SK-N-SH treated with all-trans-retinoic acid at 6 μM for 48 hours (cell line): Measurements from ENCODE around the gene TPRN.
"Not testable (repeated sequence)": the region's sequence is repeated elsewhere in the genome, so short reads cannot be mapped to it uniquely, and the experiment has no call there.

Experiments
- ATAC-seq: fragments of 200-7000 bp; cut with Tn5 transposase; 3 replicates; pipeline ENCODE4 v1.9.1; 2020; ENCODE audit warnings: mild to moderate bottlenecking, moderate library complexity
- ARNTL ChIP-seq: fragments of 450-650 bp; formaldehyde crosslinking; IDR thresholded peaks from 2 replicates; pipeline ENCODE4 v1.5.0; 2020; ENCODE audit warnings: low read depth, mild to moderate bottlenecking, moderate library complexity, borderline replicate concordance
- CSDC2 ChIP-seq: fragments of 250-450 bp; sonication (Bioruptor Pico); IDR thresholded peaks from 2 replicates; pipeline ENCODE4 v1.5.0; 2020; ENCODE audit warnings: mild to moderate bottlenecking, moderate library complexity
- CSRNP3 ChIP-seq: fragments of 250-450 bp; sonication (Bioruptor Pico); IDR thresholded peaks from 2 replicates; pipeline ENCODE4 v1.5.1; 2021; ENCODE audit warnings: mild to moderate bottlenecking, moderate library complexity
- ESRRG ChIP-seq: fragments of 250-450 bp; sonication (Bioruptor Pico); IDR thresholded peaks from 2 replicates; pipeline ENCODE4 v1.6.1; 2021; ENCODE audit warnings: mild to moderate bottlenecking
- GLIS3 ChIP-seq: fragments of 250-450 bp; sonication (Bioruptor Pico); IDR thresholded peaks from 2 replicates; pipeline ENCODE4 v1.5.0; 2020; ENCODE audit warnings: mild to moderate bottlenecking, moderate library complexity
- ISL1 ChIP-seq: fragments of 250-450 bp; sonication (Bioruptor Pico); IDR thresholded peaks from 2 replicates; pipeline ENCODE4 v2.1.2; 2022; ENCODE audit warnings: mild to moderate bottlenecking, moderate library complexity
- PATZ1 ChIP-seq: fragments of 250-450 bp; sonication (Bioruptor Pico); IDR thresholded peaks from 2 replicates; pipeline ENCODE4 v1.8.0; 2020; ENCODE audit warnings: mild to moderate bottlenecking, moderate library complexity, borderline replicate concordance
- POU6F1 ChIP-seq: fragments of 250-450 bp; sonication (Bioruptor Pico); IDR thresholded peaks from 2 replicates; pipeline ENCODE4 v1.8.0; 2021; ENCODE audit warnings: low read depth, mild to moderate bottlenecking, moderate library complexity, borderline replicate concordance
- PPARA ChIP-seq: fragments of 250-450 bp; sonication (Bioruptor Pico); IDR thresholded peaks from 2 replicates; pipeline ENCODE4 v1.5.0; 2020; ENCODE audit warnings: mild to moderate bottlenecking, borderline replicate concordance
- RARB ChIP-seq: fragments of 250-450 bp; sonication (Bioruptor Pico); IDR thresholded peaks from 2 replicates; pipeline ENCODE4 v1.8.0; 2021; ENCODE audit warnings: mild to moderate bottlenecking, moderate library complexity
- SNAI2 ChIP-seq: fragments of 250-450 bp; sonication (Bioruptor Pico); IDR thresholded peaks from 2 replicates; pipeline ENCODE4 v1.5.0; 2020; ENCODE audit warnings: mild to moderate bottlenecking, moderate library complexity
- TCF4 ChIP-seq: fragments of 250-450 bp; sonication (Bioruptor Pico); IDR thresholded peaks from 2 replicates; pipeline ENCODE4 v1.8.0; 2021; ENCODE audit warnings: mild to moderate bottlenecking, moderate library complexity, borderline replicate concordance
- TOX ChIP-seq: fragments of 250-450 bp; sonication (Bioruptor Pico); IDR thresholded peaks from 2 replicates; pipeline ENCODE4 v1.8.0; 2021; ENCODE audit warnings: mild to moderate bottlenecking, moderate library complexity, borderline replicate concordance
- ZC3H10 ChIP-seq: fragments of 250-450 bp; sonication (Bioruptor Pico); IDR thresholded peaks from 2 replicates; pipeline ENCODE4 v1.5.1; 2021; ENCODE audit warnings: mild to moderate bottlenecking, moderate library complexity
- ZFP30 ChIP-seq: fragments of 450-650 bp; formaldehyde crosslinking; IDR thresholded peaks from 2 replicates; pipeline ENCODE4 v1.5.0; 2022; ENCODE audit warnings: mild to moderate bottlenecking, moderate library complexity
- ZNF565 ChIP-seq: fragments of 450-650 bp; formaldehyde crosslinking; conservative IDR thresholded peaks from 2 replicates; pipeline ENCODE4 v1.5.0; 2020; ENCODE audit warnings: low read depth, mild to moderate bottlenecking, moderate library complexity
- ZNF8 ChIP-seq: fragments of 450-650 bp; formaldehyde crosslinking; IDR thresholded peaks from 2 replicates; pipeline ENCODE4 v1.5.0; 2020; ENCODE audit warnings: mild to moderate bottlenecking, moderate library complexity
- TF ChIP-seq, protein P1 (sequence below): fragments of 250-450 bp; sonication (Bioruptor Pico); IDR thresholded peaks from 2 replicates; pipeline ENCODE4 v1.5.0; 2020; ENCODE audit warnings: mild to moderate bottlenecking, moderate library complexity

TPRN gene

DNA sequence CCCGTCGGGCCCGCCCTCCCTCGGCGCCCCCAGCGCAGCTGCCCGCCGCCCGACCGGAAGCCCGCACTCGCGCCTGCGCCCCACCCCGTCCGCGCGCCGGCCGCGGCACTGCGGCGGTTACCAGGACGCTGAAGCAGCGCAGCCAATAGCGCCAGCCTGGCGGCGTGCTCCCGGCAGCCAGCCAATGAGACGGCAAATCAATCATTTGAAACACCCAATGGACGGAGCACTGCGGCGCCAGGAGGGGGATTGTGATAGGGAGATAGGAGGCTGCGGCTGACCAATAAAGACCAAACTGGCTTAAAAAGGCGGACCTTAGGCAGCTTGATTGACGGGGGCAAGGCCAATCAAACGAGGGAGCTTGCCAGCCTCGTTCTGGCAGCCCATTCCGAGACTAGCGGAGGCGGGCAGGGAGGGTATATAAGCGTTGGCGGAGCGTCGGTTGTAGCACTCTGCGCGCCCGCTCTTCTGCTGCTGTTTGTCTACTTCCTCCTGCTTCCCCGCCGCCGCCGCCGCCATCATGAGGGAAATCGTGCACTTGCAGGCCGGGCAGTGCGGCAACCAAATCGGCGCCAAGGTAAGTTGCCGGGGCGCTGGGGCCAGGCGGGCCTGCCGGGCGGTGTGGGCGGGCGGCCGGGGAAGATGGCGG is 40.4 kb upstream of the TPRN start, which contains the start of gene TUBB4B:
TSS of gene TUBB4B (plus strand) at position 447 of the 649 bp plus-strand sequence. CDS start at position 521, 74 bp downstream.
- TF ChIP-seq GLIS3 (CRISPR knock-in tag) (0 out of 2 replicates have a peak, but pooled peaks have one; percentile 86), PPARA (CRISPR knock-in tag) (no peak), ESRRG (CRISPR knock-in tag) (no peak), CSDC2 (no peak), ZFP30 (no peak), SNAI2 (CRISPR knock-in tag) (no peak), TOX (CRISPR knock-in tag) (no peak), PATZ1 (CRISPR knock-in tag) (no peak), TCF4 (CRISPR knock-in tag) (no peak), ARNTL (no peak), ZC3H10 (CRISPR knock-in tag) (peak; percentile 84)
- TF ChIP-seq, protein P1, sequence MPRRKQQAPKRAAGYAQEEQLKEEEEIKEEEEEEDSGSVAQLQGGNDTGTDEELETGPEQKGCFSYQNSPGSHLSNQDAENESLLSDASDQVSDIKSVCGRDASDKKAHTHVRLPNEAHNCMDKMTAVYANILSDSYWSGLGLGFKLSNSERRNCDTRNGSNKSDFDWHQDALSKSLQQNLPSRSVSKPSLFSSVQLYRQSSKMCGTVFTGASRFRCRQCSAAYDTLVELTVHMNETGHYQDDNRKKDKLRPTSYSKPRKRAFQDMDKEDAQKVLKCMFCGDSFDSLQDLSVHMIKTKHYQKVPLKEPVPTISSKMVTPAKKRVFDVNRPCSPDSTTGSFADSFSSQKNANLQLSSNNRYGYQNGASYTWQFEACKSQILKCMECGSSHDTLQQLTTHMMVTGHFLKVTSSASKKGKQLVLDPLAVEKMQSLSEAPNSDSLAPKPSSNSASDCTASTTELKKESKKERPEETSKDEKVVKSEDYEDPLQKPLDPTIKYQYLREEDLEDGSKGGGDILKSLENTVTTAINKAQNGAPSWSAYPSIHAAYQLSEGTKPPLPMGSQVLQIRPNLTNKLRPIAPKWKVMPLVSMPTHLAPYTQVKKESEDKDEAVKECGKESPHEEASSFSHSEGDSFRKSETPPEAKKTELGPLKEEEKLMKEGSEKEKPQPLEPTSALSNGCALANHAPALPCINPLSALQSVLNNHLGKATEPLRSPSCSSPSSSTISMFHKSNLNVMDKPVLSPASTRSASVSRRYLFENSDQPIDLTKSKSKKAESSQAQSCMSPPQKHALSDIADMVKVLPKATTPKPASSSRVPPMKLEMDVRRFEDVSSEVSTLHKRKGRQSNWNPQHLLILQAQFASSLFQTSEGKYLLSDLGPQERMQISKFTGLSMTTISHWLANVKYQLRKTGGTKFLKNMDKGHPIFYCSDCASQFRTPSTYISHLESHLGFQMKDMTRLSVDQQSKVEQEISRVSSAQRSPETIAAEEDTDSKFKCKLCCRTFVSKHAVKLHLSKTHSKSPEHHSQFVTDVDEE, result 0 out of 2 replicates have a peak, but pooled peaks have one; percentile 28
- ATAC-seq, result peak; percentile 72

- peak; percentile 45 for ATAC-seq
Observed at GRCh38 chr9:137240318-137240840, 39.8 kb upstream of the TPRN start.

GRCh38 chr9:137239541-137240200 is 39.1 kb upstream of the TPRN start:
- ATAC-seq, result not testable (repeated sequence)

More at GRCh38 chr9:137240318-137240840, 39.8 kb upstream of the TPRN start:
- TF ChIP-seq CSDC2, result no peak
- 0 out of 2 replicates have a peak, but pooled peaks have one; percentile 12 for TF ChIP-seq ZNF8

DNA sequence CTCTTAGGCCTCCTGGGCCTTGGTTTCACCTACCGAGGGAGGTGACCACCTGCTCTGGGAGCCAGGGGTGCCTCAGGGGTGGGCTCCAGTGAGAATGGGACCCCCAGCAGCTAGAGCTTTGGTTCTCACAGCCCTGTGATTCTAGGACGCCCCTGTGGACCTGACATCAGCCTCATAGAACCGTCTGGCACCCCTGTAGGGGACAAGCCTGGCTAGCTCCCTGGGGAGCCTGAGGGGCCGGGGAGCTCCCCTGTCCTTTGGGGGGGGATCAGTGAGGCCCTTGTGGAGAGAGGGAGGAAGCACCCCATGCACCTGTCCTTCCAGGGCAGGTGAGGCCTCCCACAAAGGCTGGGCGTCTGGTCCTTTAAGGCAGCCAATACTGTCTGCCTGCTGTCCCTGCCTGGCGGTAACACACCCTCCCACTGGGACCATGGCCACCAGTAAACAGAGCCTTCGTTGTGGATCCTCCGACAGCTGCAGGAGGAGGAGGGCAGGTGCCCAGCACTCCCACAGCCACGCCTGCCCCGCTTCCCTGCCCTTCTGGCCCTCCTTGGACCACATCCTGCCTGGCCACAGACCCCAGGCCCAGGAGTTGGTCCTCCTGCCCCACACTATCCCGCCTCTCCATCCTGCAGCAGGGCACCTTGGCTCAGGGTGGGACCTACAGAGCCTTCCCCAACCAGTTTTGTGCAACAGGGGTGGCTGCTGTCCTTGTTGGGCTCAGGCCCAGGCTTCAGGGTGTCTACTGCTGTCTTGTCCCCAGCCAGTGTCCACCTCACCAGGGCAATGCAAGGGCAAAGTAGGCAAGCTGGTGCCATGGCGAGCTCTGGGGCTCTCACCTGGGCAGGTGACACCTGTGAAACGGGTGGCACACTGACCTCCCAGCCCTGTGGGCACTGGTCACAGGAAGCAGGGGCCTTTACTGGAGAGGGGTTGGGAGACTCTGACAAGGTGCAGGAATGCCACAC is 37.5 kb upstream of the TPRN start:
- no peak for TF ChIP-seq ESRRG (CRISPR knock-in tag)
- TF ChIP-seq PATZ1 (CRISPR knock-in tag), result no peak
- no peak for TF ChIP-seq TCF4 (CRISPR knock-in tag)
- TF ChIP-seq ZC3H10 (CRISPR knock-in tag), result no peak
- TF ChIP-seq ZNF8, result no peak
- TF ChIP-seq TOX (CRISPR knock-in tag), result no peak
- TF ChIP-seq ZNF565 (CRISPR knock-in tag), result no peak
- no peak for TF ChIP-seq CSRNP3 (CRISPR knock-in tag)
- TF ChIP-seq POU6F1 (CRISPR knock-in tag), result no peak
- no peak for TF ChIP-seq ZFP30
- TF ChIP-seq, protein P1, result no peak
- TF ChIP-seq ISL1 (CRISPR knock-in tag), result no peak
- TF ChIP-seq CSDC2, result no peak
- TF ChIP-seq RARB (CRISPR knock-in tag), result no peak
- TF ChIP-seq, all 23 proteins: peak for 0

More for the DNA sequence above, 37.5 kb upstream of the TPRN start:
- no peak for ATAC-seq
